ENCODE data around the gene ECEL1. TPM values are rescaled to one million over a fixed set of nuclear protein-coding genes. Genes with fewer than 3 reads are reported as not detected.

Gene ECEL1
- total and polyA plus RNA-seq, 2 experiments from 2014 or later, result 6.7 to 17.5 TPM

GRCh38 chr2:232496501-232497270 is 9.1 kb upstream of the ECEL1 start (continued):
- no peak for TF ChIP-seq ZNF462 (CRISPR knock-in tag; IDR thresholded peaks at IDR 0.05)
- no peak for TF ChIP-seq CREB1 (CRISPR knock-in tag; IDR thresholded peaks at IDR 0.05; ENCODE audit: low read depth)
- no peak for TF ChIP-seq EZH2 (IDR thresholded peaks at IDR 0.05; ENCODE audit: low read depth, unreplicated experiment)
- no peak for TF ChIP-seq POLR2AphosphoS5 (IDR thresholded peaks at IDR 0.05; ENCODE audit: low read depth)
- no peak for TF ChIP-seq CTCF (conservative IDR thresholded peaks at IDR 0.05; ENCODE audit: low read depth in 2 of 2)
- no peak for TF ChIP-seq ZNF331 (CRISPR knock-in tag; IDR thresholded peaks at IDR 0.05; ENCODE audit: low read depth)
- TF ChIP-seq ETS1 (IDR thresholded peaks at IDR 0.05), result no peak
- no peak for TF ChIP-seq ZNF114 (CRISPR knock-in tag; IDR thresholded peaks at IDR 0.05)
- no peak for TF ChIP-seq JUNB (IDR thresholded peaks at IDR 0.05; ENCODE audit: unreplicated experiment)
- no peak for TF ChIP-seq REST (IDR thresholded peaks at IDR 0.05; ENCODE audit: unreplicated experiment)
- no peak for TF ChIP-seq EZH2phosphoT487 (IDR thresholded peaks at IDR 0.05; ENCODE audit: unreplicated experiment)
